Neutrophil (primary cell): ENCODE data around the gene PBX3.

ENCODE experiments used
- H3K27ac ChIP-seq: fragments of 200-600 bp; sonication (generic); 2 replicates; pipeline ENCODE4 v1.5.1; 2016; ENCODE audit warnings: mild to moderate bottlenecking, moderate library complexity
- H3K27me3 ChIP-seq: fragments of 200-600 bp; sonication (generic); 2 replicates; pipeline ENCODE4 v1.6.0; 2016; ENCODE audit warnings: mild to moderate bottlenecking
- H3K36me3 ChIP-seq: fragments of 200-600 bp; sonication (generic); 2 replicates; pipeline ENCODE4 v1.5.1; 2017
- H3K4me1 ChIP-seq, 2 experiments: fragments of 200-600 bp in 1 of 2; sonication (generic) in 1 of 2; 1 replicate in 1 of 2; 2 replicates in 1 of 2; pipeline versions ENCODE4 v1.5.1 to v1.6.1; 2013 to 2016; ENCODE audit warnings: low read depth in 1 of 2, low read length in 1 of 2, mild to moderate bottlenecking in 1 of 2, moderate library complexity in 1 of 2; ENCODE audit not compliant: control insufficient read depth in 1 of 2, insufficient read depth in 1 of 2
- H3K4me3 ChIP-seq, 2 experiments: fragments of 200-600 bp in 1 of 2; sonication (generic) in 1 of 2; 1 replicate in 1 of 2; 2 replicates in 1 of 2; pipeline ENCODE4 v1.5.1; 2013 to 2016; ENCODE audit warnings: low read depth in 1 of 2, low read length in 1 of 2, mild to moderate bottlenecking in 1 of 2, moderate library complexity in 1 of 2
- H3K9me3 ChIP-seq: fragments of 200-600 bp; sonication (generic); 2 replicates; pipeline ENCODE4 v1.5.1; 2016
- TF ChIP-seq, protein P1 (sequence below): fragments of 200-600 bp; sonication (generic); IDR thresholded peaks from 2 replicates; pipeline ENCODE4 v1.5.1; 2016; ENCODE audit warnings: antibody characterized with exemption

PBX3 gene

DNA sequence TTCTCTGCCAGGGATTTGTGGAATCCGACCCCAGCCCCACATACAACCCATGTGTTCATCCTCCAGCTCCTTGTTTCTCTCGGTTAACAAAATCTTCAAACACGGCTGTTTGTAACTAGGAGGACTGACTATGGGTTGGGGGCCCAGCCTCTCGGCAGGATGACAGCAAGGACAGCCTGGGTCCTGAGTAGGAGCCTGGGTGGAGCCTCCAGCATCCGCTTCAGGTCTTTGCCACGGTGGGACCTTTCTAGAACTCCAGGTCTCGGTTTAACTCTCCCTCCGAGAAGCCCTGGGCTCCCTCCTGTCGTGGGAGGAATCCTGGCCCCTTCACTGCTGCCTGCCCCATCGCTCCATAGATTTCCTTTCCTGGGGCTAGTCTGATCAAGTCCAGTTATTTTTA is 248.5 kb downstream of the PBX3 start:
- Histone ChIP-seq H3K4me1 (no peaks in the 10 kb centered on the region), H3K36me3 (no peaks in the 10 kb centered on the region), H3K4me3 (no peak overlapping the region), H3K27ac (no peak overlapping the region), H3K9me3 (no peaks in the 10 kb centered on the region), H3K27me3 (no peaks in the 10 kb centered on the region)
- TF ChIP-seq, protein P1, sequence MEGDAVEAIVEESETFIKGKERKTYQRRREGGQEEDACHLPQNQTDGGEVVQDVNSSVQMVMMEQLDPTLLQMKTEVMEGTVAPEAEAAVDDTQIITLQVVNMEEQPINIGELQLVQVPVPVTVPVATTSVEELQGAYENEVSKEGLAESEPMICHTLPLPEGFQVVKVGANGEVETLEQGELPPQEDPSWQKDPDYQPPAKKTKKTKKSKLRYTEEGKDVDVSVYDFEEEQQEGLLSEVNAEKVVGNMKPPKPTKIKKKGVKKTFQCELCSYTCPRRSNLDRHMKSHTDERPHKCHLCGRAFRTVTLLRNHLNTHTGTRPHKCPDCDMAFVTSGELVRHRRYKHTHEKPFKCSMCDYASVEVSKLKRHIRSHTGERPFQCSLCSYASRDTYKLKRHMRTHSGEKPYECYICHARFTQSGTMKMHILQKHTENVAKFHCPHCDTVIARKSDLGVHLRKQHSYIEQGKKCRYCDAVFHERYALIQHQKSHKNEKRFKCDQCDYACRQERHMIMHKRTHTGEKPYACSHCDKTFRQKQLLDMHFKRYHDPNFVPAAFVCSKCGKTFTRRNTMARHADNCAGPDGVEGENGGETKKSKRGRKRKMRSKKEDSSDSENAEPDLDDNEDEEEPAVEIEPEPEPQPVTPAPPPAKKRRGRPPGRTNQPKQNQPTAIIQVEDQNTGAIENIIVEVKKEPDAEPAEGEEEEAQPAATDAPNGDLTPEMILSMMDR: no peak

- H3K27ac ChIP-seq: no peak overlapping the region
- TF ChIP-seq, protein P1: no peak
- no peaks in the 10 kb centered on the region for H3K9me3 ChIP-seq
- no peaks in the 10 kb centered on the region for H3K4me1 ChIP-seq
- peaks cover 6% of the 10 kb centered on the region for H3K27me3 ChIP-seq
- H3K36me3 ChIP-seq: no peaks in the 10 kb centered on the region
- H3K4me3 ChIP-seq: no peak overlapping the region
These were observed 249.6 kb downstream of the PBX3 start for GRCh38 chr9:125996791-125997190.

DNA sequence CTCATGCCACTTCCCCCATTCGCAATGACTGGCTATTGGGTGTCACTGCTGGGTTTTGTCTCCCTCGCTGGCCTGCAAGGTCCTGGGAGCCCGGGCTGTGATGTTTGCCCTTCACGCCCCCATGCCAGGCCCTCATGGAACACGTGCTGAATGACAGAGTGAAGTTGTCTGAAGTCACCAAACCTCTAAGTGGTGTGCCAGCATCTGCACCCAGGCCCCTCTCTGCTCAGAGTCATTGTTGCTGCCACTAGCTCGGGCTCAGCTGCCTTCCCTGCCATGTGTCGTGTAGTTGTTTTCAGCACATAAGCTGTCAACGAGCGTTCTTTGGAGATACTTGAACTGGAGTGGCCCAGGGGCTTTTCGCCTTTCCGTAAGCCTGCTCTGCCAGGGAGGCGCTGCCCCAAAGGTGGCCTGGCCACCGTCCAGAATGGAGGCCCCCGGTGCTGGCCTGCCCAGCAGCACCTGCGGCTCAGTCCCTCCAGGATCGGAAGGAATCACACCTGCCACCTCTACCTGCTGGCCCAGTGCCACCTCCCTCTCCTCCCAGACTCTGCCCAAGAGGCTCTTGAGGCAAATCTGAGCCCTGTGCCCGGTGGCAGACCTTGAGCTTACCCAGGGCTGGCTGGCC is 250.1 kb downstream of the PBX3 start:
- peaks cover 6% of the 10 kb centered on the region for H3K27me3 ChIP-seq
- H3K27ac ChIP-seq: no peak overlapping the region
- H3K4me1 ChIP-seq: no peaks in the 10 kb centered on the region
- no peaks in the 10 kb centered on the region for H3K36me3 ChIP-seq
- no peaks in the 10 kb centered on the region for H3K9me3 ChIP-seq
- H3K4me3 ChIP-seq: no peak overlapping the region
- TF ChIP-seq, protein P1: no peak

GRCh38 chr9:125998837-125999503 is 251.8 kb downstream of the PBX3 start:
- no peak overlapping the region for H3K4me3 ChIP-seq
- TF ChIP-seq, protein P1: no peak
- no peaks in the 10 kb centered on the region for H3K4me1 ChIP-seq
- H3K9me3 ChIP-seq: no peaks in the 10 kb centered on the region
- H3K36me3 ChIP-seq: no peaks in the 10 kb centered on the region
- peaks cover 6% of the 10 kb centered on the region for H3K27me3 ChIP-seq
- H3K27ac ChIP-seq: no peak overlapping the region

DNA sequence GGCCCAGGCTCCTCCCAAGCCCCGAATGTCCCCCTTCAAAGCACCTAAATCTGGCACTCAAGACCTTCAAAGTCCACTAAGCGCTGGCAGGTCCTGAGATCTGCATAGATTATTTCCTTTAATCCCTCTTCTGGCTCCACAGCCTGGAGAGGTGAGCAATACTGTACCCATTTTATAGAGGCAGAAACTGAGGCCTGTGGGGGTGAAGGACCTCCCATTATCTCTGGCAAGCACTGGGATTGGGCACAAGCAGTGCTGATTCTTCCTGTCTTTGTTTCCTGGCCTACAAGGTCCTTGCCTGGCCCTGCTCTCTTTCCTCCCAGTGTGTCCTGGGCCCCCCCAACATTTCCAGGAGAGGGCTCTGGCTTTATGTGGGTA is 252.3 kb downstream of the PBX3 start:
- Histone ChIP-seq H3K9me3 (no peaks in the 10 kb centered on the region), H3K36me3 (no peaks in the 10 kb centered on the region), H3K4me1 (no peaks in the 10 kb centered on the region), H3K27me3 (peaks cover 6% of the 10 kb centered on the region), H3K4me3 (no peak overlapping the region), H3K27ac (no peak overlapping the region)
- TF ChIP-seq, protein P1: no peak
